ENCODE data around the gene TAF6.

DNA sequence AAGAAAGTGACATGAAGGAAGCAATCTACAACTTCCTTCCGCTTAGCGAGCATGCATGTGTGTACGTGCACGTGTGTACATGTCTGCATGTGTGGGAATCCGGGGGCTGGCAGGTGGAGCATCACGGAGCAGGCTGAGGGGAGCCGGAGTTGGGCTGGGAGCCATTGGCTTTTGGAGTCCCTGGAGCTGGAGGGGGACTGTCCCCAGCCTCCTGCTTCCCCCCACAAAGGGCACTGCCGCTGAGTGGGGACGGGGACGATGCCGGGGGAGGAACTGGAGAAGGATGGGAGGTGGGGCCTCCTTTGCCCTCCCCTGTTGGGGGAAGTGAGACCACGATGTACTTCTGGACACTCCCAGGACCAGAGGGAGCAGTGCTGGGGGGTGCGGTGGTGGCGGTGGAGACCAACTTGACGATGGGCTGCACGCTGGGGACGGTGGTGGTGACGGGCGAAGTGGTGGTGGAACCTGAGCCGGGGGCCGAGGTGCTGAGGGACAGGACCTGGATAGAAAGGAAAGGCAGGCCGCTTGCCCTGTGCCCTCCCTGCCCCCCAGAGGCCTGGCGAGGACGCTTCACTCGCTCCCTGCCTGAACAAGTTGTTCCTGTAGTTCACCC, 11.9 kb downstream of the TAF6 start:
- TF ChIP-seq NUFIP1 (IDR thresholded peaks at IDR 0.05; ENCODE audit: partially characterized antibody) = no peak
- TF ChIP-seq, protein P1, sequence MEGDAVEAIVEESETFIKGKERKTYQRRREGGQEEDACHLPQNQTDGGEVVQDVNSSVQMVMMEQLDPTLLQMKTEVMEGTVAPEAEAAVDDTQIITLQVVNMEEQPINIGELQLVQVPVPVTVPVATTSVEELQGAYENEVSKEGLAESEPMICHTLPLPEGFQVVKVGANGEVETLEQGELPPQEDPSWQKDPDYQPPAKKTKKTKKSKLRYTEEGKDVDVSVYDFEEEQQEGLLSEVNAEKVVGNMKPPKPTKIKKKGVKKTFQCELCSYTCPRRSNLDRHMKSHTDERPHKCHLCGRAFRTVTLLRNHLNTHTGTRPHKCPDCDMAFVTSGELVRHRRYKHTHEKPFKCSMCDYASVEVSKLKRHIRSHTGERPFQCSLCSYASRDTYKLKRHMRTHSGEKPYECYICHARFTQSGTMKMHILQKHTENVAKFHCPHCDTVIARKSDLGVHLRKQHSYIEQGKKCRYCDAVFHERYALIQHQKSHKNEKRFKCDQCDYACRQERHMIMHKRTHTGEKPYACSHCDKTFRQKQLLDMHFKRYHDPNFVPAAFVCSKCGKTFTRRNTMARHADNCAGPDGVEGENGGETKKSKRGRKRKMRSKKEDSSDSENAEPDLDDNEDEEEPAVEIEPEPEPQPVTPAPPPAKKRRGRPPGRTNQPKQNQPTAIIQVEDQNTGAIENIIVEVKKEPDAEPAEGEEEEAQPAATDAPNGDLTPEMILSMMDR (IDR thresholded peaks at IDR 0.05 in 2 of 3, conservative IDR thresholded peaks at IDR 0.05 in 1 of 3; ENCODE audit: insufficient read depth in 2 of 3, low read depth in 1 of 3, low read length in 3 of 3) = no peak

Data from K562 (cell line).